Measurements from ENCODE around the gene MGARP.

MGARP gene

DNA sequence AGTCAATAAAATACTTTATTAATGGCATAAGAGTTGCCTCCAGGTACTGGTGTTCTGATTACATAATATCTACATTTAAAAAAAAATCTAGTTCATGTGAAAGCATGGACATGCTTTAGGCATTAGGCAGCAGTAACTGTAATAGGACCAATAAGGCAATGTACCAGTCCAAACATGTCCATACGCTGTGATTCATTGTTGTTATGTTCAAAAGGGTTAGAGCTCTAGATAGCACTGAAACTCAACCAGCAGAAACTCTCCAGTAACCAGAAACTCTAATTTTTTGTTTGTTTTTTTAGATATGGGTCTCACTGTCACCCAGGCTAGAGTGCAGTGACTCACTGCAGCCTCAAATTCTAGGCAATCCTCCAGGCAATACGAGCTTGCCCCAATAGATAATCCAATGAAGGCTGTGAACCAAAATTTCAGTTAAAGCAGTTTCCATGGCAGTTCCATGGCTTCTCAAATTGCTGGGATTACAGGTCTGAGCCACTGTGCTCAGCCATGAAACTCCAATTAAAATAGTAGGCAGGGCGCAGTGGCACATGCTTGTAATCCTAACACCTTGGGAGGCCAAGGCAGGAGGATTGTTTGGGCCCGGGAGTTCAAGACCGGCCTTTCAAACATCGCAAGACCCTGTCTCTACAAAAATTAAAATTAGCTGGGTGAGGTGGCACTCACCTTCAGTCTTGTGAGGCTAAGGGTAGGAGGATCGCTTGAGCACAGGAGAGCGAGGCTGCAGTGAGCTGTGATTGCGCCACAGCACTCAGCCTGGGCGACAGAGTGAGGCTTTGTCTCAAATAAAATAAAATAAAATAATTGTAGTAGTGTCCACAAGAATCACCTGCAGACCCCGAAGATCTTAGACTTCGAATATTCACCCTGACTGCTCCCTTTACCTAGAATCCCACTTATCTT is 36.3 kb downstream of the MGARP start:
- DNase-seq (ENCODE audit: low read depth) = no peak
- TF ChIP-seq MAX (IDR thresholded peaks at IDR 0.05; ENCODE audit: low read depth, low read length) = no peak
- TF ChIP-seq, protein P1, sequence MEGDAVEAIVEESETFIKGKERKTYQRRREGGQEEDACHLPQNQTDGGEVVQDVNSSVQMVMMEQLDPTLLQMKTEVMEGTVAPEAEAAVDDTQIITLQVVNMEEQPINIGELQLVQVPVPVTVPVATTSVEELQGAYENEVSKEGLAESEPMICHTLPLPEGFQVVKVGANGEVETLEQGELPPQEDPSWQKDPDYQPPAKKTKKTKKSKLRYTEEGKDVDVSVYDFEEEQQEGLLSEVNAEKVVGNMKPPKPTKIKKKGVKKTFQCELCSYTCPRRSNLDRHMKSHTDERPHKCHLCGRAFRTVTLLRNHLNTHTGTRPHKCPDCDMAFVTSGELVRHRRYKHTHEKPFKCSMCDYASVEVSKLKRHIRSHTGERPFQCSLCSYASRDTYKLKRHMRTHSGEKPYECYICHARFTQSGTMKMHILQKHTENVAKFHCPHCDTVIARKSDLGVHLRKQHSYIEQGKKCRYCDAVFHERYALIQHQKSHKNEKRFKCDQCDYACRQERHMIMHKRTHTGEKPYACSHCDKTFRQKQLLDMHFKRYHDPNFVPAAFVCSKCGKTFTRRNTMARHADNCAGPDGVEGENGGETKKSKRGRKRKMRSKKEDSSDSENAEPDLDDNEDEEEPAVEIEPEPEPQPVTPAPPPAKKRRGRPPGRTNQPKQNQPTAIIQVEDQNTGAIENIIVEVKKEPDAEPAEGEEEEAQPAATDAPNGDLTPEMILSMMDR (IDR thresholded peaks at IDR 0.05; ENCODE audit: low read depth, low read length) = no peak
- no peak for TF ChIP-seq MYC (IDR thresholded peaks at IDR 0.05; ENCODE audit: low read depth, low read length)
- TF ChIP-seq POLR2A (IDR thresholded peaks at IDR 0.05; ENCODE audit: extremely low read depth, insufficient read length) = no peak
- no peak overlapping the region for H3K4me3 ChIP-seq (ENCODE audit: low read depth, low read length)

GRCh38 chr4:139242511-139243051 is 37.4 kb downstream of the MGARP start:
- no peak for DNase-seq (ENCODE audit: low read depth)
- TF ChIP-seq POLR2A (IDR thresholded peaks at IDR 0.05; ENCODE audit: extremely low read depth, insufficient read length) (no peak), MYC (IDR thresholded peaks at IDR 0.05; ENCODE audit: low read depth, low read length) (no peak), MAX (IDR thresholded peaks at IDR 0.05; ENCODE audit: low read depth, low read length) (no peak)
- TF ChIP-seq, protein P1 (IDR thresholded peaks at IDR 0.05; ENCODE audit: low read depth, low read length) = no peak
- no peak overlapping the region for H3K4me3 ChIP-seq (ENCODE audit: low read depth, low read length)

GRCh38 chr4:139241784-139242151 is 38.3 kb downstream of the MGARP start:
- no peak overlapping the region for H3K4me3 ChIP-seq (ENCODE audit: low read depth, low read length)
- TF ChIP-seq MYC (IDR thresholded peaks at IDR 0.05; ENCODE audit: low read depth, low read length) (no peak), MAX (IDR thresholded peaks at IDR 0.05; ENCODE audit: low read depth, low read length) (no peak), POLR2A (IDR thresholded peaks at IDR 0.05; ENCODE audit: extremely low read depth, insufficient read length) (no peak)
- TF ChIP-seq, protein P1 (IDR thresholded peaks at IDR 0.05; ENCODE audit: low read depth, low read length) = no peak
- no peak for DNase-seq (ENCODE audit: low read depth)

DNA sequence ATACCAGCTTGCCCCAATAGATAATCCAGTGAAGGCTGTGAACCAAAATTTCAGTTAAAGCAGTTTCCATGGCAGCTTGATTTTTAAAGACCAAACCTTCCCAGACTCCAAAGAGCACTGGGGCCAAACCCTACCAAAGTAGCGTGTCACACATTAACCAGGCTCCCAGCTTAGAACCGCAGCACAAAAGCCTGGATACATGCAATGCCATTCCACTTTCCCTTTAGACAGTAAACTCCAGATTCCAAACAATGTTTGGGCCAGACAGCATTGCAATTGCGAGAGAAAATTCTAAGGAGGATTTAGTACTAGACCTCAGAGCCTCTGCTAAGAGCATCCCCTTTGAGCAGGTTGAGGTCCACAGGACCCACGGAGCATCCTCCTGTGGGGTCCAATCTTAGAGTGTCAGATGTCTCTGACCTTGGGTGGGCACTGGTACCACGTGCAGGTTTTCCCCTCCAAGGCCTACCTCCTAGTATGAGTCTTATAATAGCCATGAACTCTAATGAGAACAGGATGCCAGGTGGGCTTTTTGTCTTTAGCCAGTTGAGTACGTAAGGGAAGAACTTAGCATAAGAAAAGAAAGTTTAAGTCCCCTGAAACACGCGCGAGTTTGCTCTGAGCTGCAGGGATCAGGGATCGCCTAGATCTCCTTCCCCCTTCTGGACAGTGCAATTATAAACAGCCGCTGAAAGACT is 38.8 kb downstream of the MGARP start:
- no peak overlapping the region for H3K4me3 ChIP-seq (ENCODE audit: low read depth, low read length)
- DNase-seq (ENCODE audit: low read depth) = no peak
- TF ChIP-seq, protein P1 (IDR thresholded peaks at IDR 0.05; ENCODE audit: low read depth, low read length) = no peak
- TF ChIP-seq MYC (IDR thresholded peaks at IDR 0.05; ENCODE audit: low read depth, low read length) = no peak
- TF ChIP-seq MAX (IDR thresholded peaks at IDR 0.05; ENCODE audit: low read depth, low read length) = no peak
- no peak for TF ChIP-seq POLR2A (IDR thresholded peaks at IDR 0.05; ENCODE audit: extremely low read depth, insufficient read length)

DNA sequence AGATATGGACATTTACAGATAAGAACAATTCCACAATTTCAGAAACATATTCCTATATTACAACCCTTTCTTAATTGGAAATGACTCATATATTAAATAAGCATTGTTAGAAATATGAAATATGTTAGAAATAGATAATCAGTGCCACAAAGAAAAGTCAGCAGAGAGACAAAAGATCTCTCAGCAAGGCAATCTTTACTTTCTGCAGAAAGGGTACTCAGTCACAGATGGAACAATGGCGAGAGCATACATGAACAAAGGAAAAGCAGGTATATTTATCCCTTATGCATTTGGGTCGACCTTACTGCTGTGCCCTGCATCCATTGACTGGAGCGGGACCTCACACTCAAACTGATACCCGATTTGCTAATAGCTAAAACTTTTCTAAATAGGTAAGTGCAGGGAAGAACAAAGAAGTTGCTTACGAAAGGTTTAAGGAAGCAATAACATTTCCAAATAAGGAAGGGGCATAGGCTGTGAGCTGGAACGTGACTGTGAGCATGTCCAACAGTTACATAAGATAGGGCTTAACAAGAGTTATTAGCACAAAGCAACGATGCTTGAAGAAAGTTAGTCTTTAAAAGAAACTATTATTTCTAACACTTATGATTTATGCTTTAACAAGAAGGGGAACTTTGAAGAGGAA is 40.8 kb downstream of the MGARP start:
- H3K4me3 ChIP-seq (ENCODE audit: low read depth, low read length) = no peak overlapping the region
- 0 out of 2 replicates have a peak, but pooled peaks have one; percentile 6 for TF ChIP-seq MAX (IDR thresholded peaks at IDR 0.05; ENCODE audit: low read depth, low read length)
- TF ChIP-seq, protein P1 (IDR thresholded peaks at IDR 0.05; ENCODE audit: low read depth, low read length) = no peak
- DNase-seq (ENCODE audit: low read depth) = peak; percentile 14
